ENCODE data around the gene SCUBE3.

Gene SCUBE3

GRCh38 chr6:35220711-35221110 is 7.0 kb downstream of the SCUBE3 start:
- Histone ChIP-seq H3K9ac (ENCODE audit: low read depth, low read length, poor library complexity, severe bottlenecking) (no peak overlapping the region), H4K20me1 (ENCODE audit: insufficient read depth, low read length, poor library complexity, severe bottlenecking) (no peaks in the 10 kb centered on the region), H3K4me2 (ENCODE audit: low read depth, low read length, poor library complexity, severe bottlenecking) (no peak overlapping the region), H3K4me1 (ENCODE audit: insufficient read depth, low read length, poor library complexity, severe bottlenecking) (no peaks in the 10 kb centered on the region), H3K36me3 (ENCODE audit: insufficient read depth, low read length) (no peaks in the 10 kb centered on the region), H3K9me3 (ENCODE audit: insufficient read depth, low read depth, low read length) (no peaks in the 10 kb centered on the region), H2AFZ (ENCODE audit: low read length) (no peak overlapping the region), H3K27me3 (ENCODE audit: insufficient read depth, low read length, poor library complexity, severe bottlenecking) (no peaks in the 10 kb centered on the region), H3F3A (ENCODE audit: low read depth) (no peaks in the 10 kb centered on the region), H3K79me2 (ENCODE audit: insufficient read depth, low read length) (no peaks in the 10 kb centered on the region), H3K9me2 (replicated peaks; ENCODE audit: low read depth, low read length) (no peaks in the 10 kb centered on the region), H3K4me3 (ENCODE audit: low read length, poor library complexity, severe bottlenecking) (no peak overlapping the region)
- TF ChIP-seq EZH2phosphoT487 (IDR thresholded peaks at IDR 0.05; ENCODE audit: borderline replicate concordance) (no peak), CTCF (conservative IDR thresholded peaks at IDR 0.05; ENCODE audit: low read length) (no peak)

GRCh38 chr6:35223396-35223795 is 9.6 kb downstream of the SCUBE3 start:
- Histone ChIP-seq H3K4me3 (ENCODE audit: low read length, poor library complexity, severe bottlenecking) (no peak overlapping the region), H3K27me3 (ENCODE audit: insufficient read depth, low read length, poor library complexity, severe bottlenecking) (no peaks in the 10 kb centered on the region), H3K4me1 (ENCODE audit: insufficient read depth, low read length, poor library complexity, severe bottlenecking) (no peaks in the 10 kb centered on the region), H3K9me3 (ENCODE audit: insufficient read depth, low read depth, low read length) (no peaks in the 10 kb centered on the region), H3K4me2 (ENCODE audit: low read depth, low read length, poor library complexity, severe bottlenecking) (no peak overlapping the region), H3K9ac (ENCODE audit: low read depth, low read length, poor library complexity, severe bottlenecking) (no peak overlapping the region), H3K9me2 (replicated peaks; ENCODE audit: low read depth, low read length) (no peaks in the 10 kb centered on the region), H4K20me1 (ENCODE audit: insufficient read depth, low read length, poor library complexity, severe bottlenecking) (no peaks in the 10 kb centered on the region), H3F3A (ENCODE audit: low read depth) (no peaks in the 10 kb centered on the region), H2AFZ (ENCODE audit: low read length) (no peak overlapping the region), H3K79me2 (ENCODE audit: insufficient read depth, low read length) (no peaks in the 10 kb centered on the region), H3K36me3 (ENCODE audit: insufficient read depth, low read length) (no peaks in the 10 kb centered on the region)
- TF ChIP-seq EZH2phosphoT487 (IDR thresholded peaks at IDR 0.05; ENCODE audit: borderline replicate concordance), result no peak
- TF ChIP-seq CTCF (conservative IDR thresholded peaks at IDR 0.05; ENCODE audit: low read length), result no peak

GRCh38 chr6:35224720-35225119 is 11.0 kb downstream of the SCUBE3 start:
- H2AFZ ChIP-seq (ENCODE audit: low read length), result no peak overlapping the region
- H3K9me3 ChIP-seq (ENCODE audit: insufficient read depth, low read depth, low read length), result no peaks in the 10 kb centered on the region
- no peaks in the 10 kb centered on the region for H3K27me3 ChIP-seq (ENCODE audit: insufficient read depth, low read length, poor library complexity, severe bottlenecking)
- H3K4me3 ChIP-seq (ENCODE audit: low read length, poor library complexity, severe bottlenecking), result no peak overlapping the region
- no peaks in the 10 kb centered on the region for H3K9me2 ChIP-seq (replicated peaks; ENCODE audit: low read depth, low read length)
- H4K20me1 ChIP-seq (ENCODE audit: insufficient read depth, low read length, poor library complexity, severe bottlenecking), result no peaks in the 10 kb centered on the region
- H3K4me1 ChIP-seq (ENCODE audit: insufficient read depth, low read length, poor library complexity, severe bottlenecking), result no peaks in the 10 kb centered on the region
- TF ChIP-seq CTCF (conservative IDR thresholded peaks at IDR 0.05; ENCODE audit: low read length), result no peak
- no peak for TF ChIP-seq EZH2phosphoT487 (IDR thresholded peaks at IDR 0.05; ENCODE audit: borderline replicate concordance)
- H3F3A ChIP-seq (ENCODE audit: low read depth), result no peaks in the 10 kb centered on the region
- no peaks in the 10 kb centered on the region for H3K36me3 ChIP-seq (ENCODE audit: insufficient read depth, low read length)
- H3K79me2 ChIP-seq (ENCODE audit: insufficient read depth, low read length), result no peaks in the 10 kb centered on the region
- H3K4me2 ChIP-seq (ENCODE audit: low read depth, low read length, poor library complexity, severe bottlenecking), result no peak overlapping the region
- no peak overlapping the region for H3K9ac ChIP-seq (ENCODE audit: low read depth, low read length, poor library complexity, severe bottlenecking)
